Keratinocyte (primary cell): ENCODE measurements around the gene FXYD6. TPM values are rescaled to one million over a fixed set of nuclear protein-coding genes. Genes with fewer than 3 reads are reported as not detected.

Experiments
- DNase-seq: peaks from one replicate; pipeline ENCODE4 v3.0.0-alpha.2; 2011; ENCODE audit warnings: low read depth, missing footprints, low spot score
- FAIRE-seq: peaks from 2 replicates; lab custom pipeline; 2011; peaks lifted over from hg19 to GRCh38; lab: Jason Lieb, UNC
- H2AFZ ChIP-seq: 2 replicates; pipeline ENCODE4 v1.6.0; 2012; ENCODE audit warnings: low read length, control low read depth, inconsistent platforms; ENCODE audit not compliant: control insufficient read depth
- H3K27ac ChIP-seq: 2 replicates; pipeline ENCODE4 v1.5.1; 2011; ENCODE audit warnings: low read length; ENCODE audit not compliant: control insufficient read depth, insufficient read depth
- H3K27me3 ChIP-seq: 3 replicates; pipeline ENCODE4 v1.6.0; 2011; ENCODE audit warnings: low read length; ENCODE audit not compliant: control insufficient read depth, insufficient read depth; ENCODE audit errors: extremely low read depth
- H3K36me3 ChIP-seq, 2 experiments: 2 replicates in 1 of 2; 3 replicates in 1 of 2; pipeline ENCODE4 v1.5.1; 2011; ENCODE audit warnings: low read length in 2 of 2, mild to moderate bottlenecking in 1 of 2; ENCODE audit not compliant: control insufficient read depth in 2 of 2, insufficient read depth in 2 of 2; ENCODE audit errors: extremely low read depth in 1 of 2
- H3K4me1 ChIP-seq: 3 replicates; pipeline ENCODE4 v1.5.1; 2011; ENCODE audit warnings: low read length; ENCODE audit not compliant: control insufficient read depth, insufficient read depth; ENCODE audit errors: extremely low read depth
- H3K4me2 ChIP-seq: 3 replicates; pipeline ENCODE4 v1.6.0; 2011; ENCODE audit warnings: low read depth, low read length; ENCODE audit not compliant: control insufficient read depth, insufficient read depth; ENCODE audit errors: extremely low read depth
- H3K4me3 ChIP-seq, 3 experiments: fragments of 200-600 bp in 1 of 3; sonication (generic) in 1 of 3; 2 replicates in 2 of 3; 3 replicates in 1 of 3; pipeline ENCODE4 v1.5.1; 2011 to 2016; ENCODE audit warnings: low read length in 3 of 3, mild to moderate bottlenecking in 3 of 3, control low read depth in 2 of 3, inconsistent platforms in 1 of 3, low read depth in 1 of 3, mixed read lengths in 1 of 3, mixed run types in 1 of 3, moderate library complexity in 1 of 3; ENCODE audit not compliant: control insufficient read depth in 2 of 3, insufficient read depth in 2 of 3; ENCODE audit errors: extremely low read depth in 1 of 3
- H3K79me2 ChIP-seq: 2 replicates; pipeline ENCODE4 v1.6.0; 2012; ENCODE audit warnings: low read length; ENCODE audit not compliant: control insufficient read depth, insufficient read depth
- H3K9ac ChIP-seq: 3 replicates; pipeline ENCODE4 v1.6.0; 2011; ENCODE audit warnings: low read length; ENCODE audit not compliant: control insufficient read depth, insufficient read depth; ENCODE audit errors: extremely low read depth
- H3K9me1 ChIP-seq: 3 replicates; pipeline ENCODE4 v1.6.0; 2011; ENCODE audit warnings: low read length; ENCODE audit not compliant: control insufficient read depth, insufficient read depth; ENCODE audit errors: extremely low read depth
- H3K9me3 ChIP-seq: 2 replicates; pipeline ENCODE4 v1.5.1; 2012; ENCODE audit warnings: low read depth, low read length; ENCODE audit not compliant: control insufficient read depth
- H4K20me1 ChIP-seq: 3 replicates; pipeline ENCODE4 v1.6.0; 2011; ENCODE audit warnings: low read length; ENCODE audit not compliant: control insufficient read depth, insufficient read depth; ENCODE audit errors: extremely low read depth
- CTCF ChIP-seq, 3 experiments: IDR thresholded peaks in 1 of 3; conservative IDR thresholded peaks in 1 of 3; optimal IDR thresholded peaks in 1 of 3; 2 replicates in 2 of 3; 3 replicates in 1 of 3; pipeline versions ENCODE3 to v1.5.1; 2011; ENCODE audit warnings: low read length in 3 of 3, mild to moderate bottlenecking in 3 of 3, moderate library complexity in 2 of 3, control low read depth in 1 of 3, inconsistent platforms in 1 of 3; ENCODE audit not compliant: insufficient read depth in 2 of 3; ENCODE audit errors: extremely low read depth in 1 of 3
- EZH2 ChIP-seq: IDR thresholded peaks from one replicate; pipeline ENCODE4 v1.6.1; 2012; ENCODE audit warnings: inconsistent platforms, mild to moderate bottlenecking, low read length, moderate library complexity
- dilution Hi-C: fragments of 300-500 bp; cut with MboI; formaldehyde crosslinking; loops from one replicate; pipeline ENCODE4 v1.7.0; 2020; ENCODE audit warnings: low sequenced_read_pairs; ENCODE audit not compliant: extremely low pct_ligation_motif_present
- polyA plus RNA-seq, 5 experiments: library from polyadenylated mRNA; depleted of rRNA in 3 of 5; stranded (reverse) in 3 of 5; stranded (forward) in 1 of 5; unstranded in 1 of 5; fragments of >200 nt; gene quantifications; 1 replicate in 1 of 5; 2 replicates in 3 of 5; 3 replicates in 1 of 5; pipeline versions ENCODE4 v1.2.1 to v1.2.3, GENCODE V29; 2011 to 2012; ENCODE audit warnings: missing spikeins in 2 of 5, low read depth in 1 of 5, low replicate concordance in 1 of 5

FXYD6 gene
- polyA plus RNA-seq, 1 donor (not counting 4 experiments of a cell fraction or from before 2014, with no cell fraction given) = not detected

DNA sequence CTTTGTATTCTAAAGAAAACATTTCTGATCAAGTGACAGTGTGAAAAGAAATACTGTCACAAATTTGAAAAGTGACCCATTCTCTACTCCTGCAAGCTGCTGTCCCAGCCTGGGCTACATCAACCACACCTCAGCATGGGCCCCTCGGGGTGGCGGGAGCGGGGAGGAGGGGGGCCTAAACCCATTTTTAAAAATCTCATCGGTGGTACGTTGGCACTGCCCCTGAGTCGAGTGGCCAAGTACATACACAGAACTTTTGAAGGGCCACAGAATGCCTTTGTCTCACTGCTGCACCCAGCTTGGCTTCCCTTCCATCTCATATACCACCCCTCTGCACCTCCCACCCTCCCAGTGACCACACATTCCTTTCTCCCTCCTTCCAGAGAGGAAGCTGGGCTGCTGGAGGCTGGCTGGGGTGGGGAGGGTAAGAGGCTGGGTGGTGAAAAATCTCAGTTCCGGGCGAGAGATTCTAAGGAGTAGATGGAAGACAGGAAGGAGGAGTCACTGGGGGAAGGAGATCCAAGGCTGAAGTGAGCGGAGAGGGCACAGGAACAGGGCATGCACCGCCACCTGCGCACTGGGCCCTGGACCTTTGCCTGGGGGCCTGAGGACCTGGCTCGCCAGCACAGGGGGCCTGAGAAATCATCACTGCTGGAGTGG lies 21.1 kb downstream of the FXYD6 start:
- FAIRE-seq = no peak
- no peaks in the 10 kb centered on the region for H3K36me3 ChIP-seq
- no peak overlapping the region for H3K27ac ChIP-seq
- no peaks in the 10 kb centered on the region for H3K9me1 ChIP-seq
- no peak for DNase-seq
- no peaks in the 10 kb centered on the region for H4K20me1 ChIP-seq
- no peaks in the 10 kb centered on the region for H3K9me3 ChIP-seq
- H3K79me2 ChIP-seq = no peaks in the 10 kb centered on the region
- no peak overlapping the region for H3K4me3 ChIP-seq
- H3K9ac ChIP-seq = no peak overlapping the region
- TF ChIP-seq EZH2 = no peak
- TF ChIP-seq CTCF (optimal IDR thresholded peaks at IDR 0.05 in 1 of 3, IDR thresholded peaks at IDR 0.05 in 1 of 3, conservative IDR thresholded peaks at IDR 0.05 in 1 of 3; ENCODE audit: extremely low read depth in 1 of 3, insufficient read depth in 2 of 3, low read length in 3 of 3) = no peak
- H3K27me3 ChIP-seq = peaks cover 3% of the 10 kb centered on the region
- no peaks in the 10 kb centered on the region for H3K4me1 ChIP-seq
- dilution Hi-C loops = no loop called here
- no peak overlapping the region for H3K4me2 ChIP-seq
- no peak overlapping the region for H2AFZ ChIP-seq

DNA sequence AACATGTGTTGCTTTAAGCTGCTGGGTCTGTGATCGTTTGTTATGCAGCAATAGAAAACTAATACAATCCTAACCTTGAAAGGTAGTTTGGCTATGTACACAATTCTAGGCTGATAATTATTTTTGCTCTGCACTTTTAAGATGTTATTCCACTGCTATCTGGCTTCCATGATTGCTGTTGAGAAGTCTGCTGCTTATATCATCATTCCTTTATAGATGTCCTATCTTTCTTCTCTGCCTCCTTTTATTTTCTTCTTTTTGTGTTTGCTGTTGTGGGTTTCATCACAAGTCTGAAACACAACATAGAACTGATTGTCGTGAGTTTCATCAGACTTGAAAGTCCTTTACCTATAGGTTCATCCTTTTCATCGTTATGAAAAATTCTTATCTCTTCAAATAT lies 24.1 kb downstream of the FXYD6 start:
- Histone ChIP-seq H3K27ac (no peak overlapping the region), H3K9me1 (no peaks in the 10 kb centered on the region), H3K36me3 (no peaks in the 10 kb centered on the region), H3K79me2 (no peaks in the 10 kb centered on the region), H3K4me1 (no peaks in the 10 kb centered on the region), H4K20me1 (no peaks in the 10 kb centered on the region), H3K27me3 (peaks cover 3% of the 10 kb centered on the region), H2AFZ (no peak overlapping the region), H3K4me2 (no peak overlapping the region), H3K4me3 (no peak overlapping the region), H3K9me3 (no peaks in the 10 kb centered on the region), H3K9ac (no peak overlapping the region)
- FAIRE-seq = no peak
- no peak for TF ChIP-seq EZH2
- no peak for TF ChIP-seq CTCF (optimal IDR thresholded peaks at IDR 0.05 in 1 of 3, IDR thresholded peaks at IDR 0.05 in 1 of 3, conservative IDR thresholded peaks at IDR 0.05 in 1 of 3; ENCODE audit: extremely low read depth in 1 of 3, insufficient read depth in 2 of 3, low read length in 3 of 3)
- dilution Hi-C loops = no loop called here
- no peak for DNase-seq
